H1 (cell line): ENCODE data around the gene RPL3. TPM values are rescaled to one million over a fixed set of nuclear protein-coding genes. Genes with fewer than 3 reads are reported as not detected.

Source experiments
- CBX5 ChIP-seq: fragments of 300-800, 300-1000 bp; sonication (generic); IDR thresholded peaks from 2 replicates; pipeline ENCODE4 v1.7.1; 2016; ENCODE audit warnings: antibody characterized with exemption, low read length, low read depth
- CHD2 ChIP-seq: IDR thresholded peaks from 2 replicates; pipeline ENCODE4 v1.6.1; 2012; ENCODE audit warnings: low read length, improper control_type of control experiment
- CREB1 ChIP-seq: IDR thresholded peaks from 2 replicates; pipeline ENCODE4 v1.6.1; 2012; ENCODE audit warnings: inconsistent platforms
- EGR1 ChIP-seq: IDR thresholded peaks from 2 replicates; pipeline ENCODE4 v1.6.1; 2011; ENCODE audit warnings: low read depth, low read length, borderline replicate concordance
- EP300 ChIP-seq, 2 experiments: IDR thresholded peaks; 1 replicate in 1 of 2; 2 replicates in 1 of 2; pipeline ENCODE4 v1.6.1; 2011 to 2012; ENCODE audit warnings: low read depth in 2 of 2, low read length in 2 of 2, mild to moderate bottlenecking in 2 of 2, borderline replicate concordance in 1 of 2, inconsistent platforms in 1 of 2, moderate library complexity in 1 of 2
- GABPA ChIP-seq: IDR thresholded peaks from 2 replicates; pipeline ENCODE4 v1.6.1; 2011; ENCODE audit warnings: mild to moderate bottlenecking, low read length, moderate library complexity, borderline replicate concordance; ENCODE audit not compliant: insufficient read depth
- JUN ChIP-seq: IDR thresholded peaks from 2 replicates; pipeline ENCODE4 v1.6.1; 2011; ENCODE audit warnings: low read depth, mild to moderate bottlenecking, improper control_type of control experiment, low read length
- RBBP5 ChIP-seq: IDR thresholded peaks from 2 replicates; pipeline ENCODE4 v1.7.1; 2012; ENCODE audit warnings: low read depth, mild to moderate bottlenecking, inconsistent platforms, low read length, moderate library complexity, borderline replicate concordance
- SIX5 ChIP-seq: IDR thresholded peaks from 2 replicates; pipeline ENCODE4 v1.6.1; 2011; ENCODE audit warnings: mild to moderate bottlenecking, low read depth, low read length
- SP4 ChIP-seq: IDR thresholded peaks from 2 replicates; pipeline ENCODE4 v1.6.1; 2012; ENCODE audit warnings: low read length, inconsistent platforms
- TAF1 ChIP-seq: IDR thresholded peaks from 2 replicates; pipeline ENCODE4 v1.6.1; 2011; ENCODE audit warnings: mild to moderate bottlenecking, low read depth, low read length
- TAF7 ChIP-seq: optimal IDR thresholded peaks from 2 replicates; pipeline ENCODE3; 2011; ENCODE audit warnings: low read depth, mild to moderate bottlenecking, inconsistent platforms, low read length, moderate library complexity, borderline replicate concordance
- TCF12 ChIP-seq: IDR thresholded peaks from 2 replicates; pipeline ENCODE4 v1.6.1; 2011; ENCODE audit warnings: low read depth, mild to moderate bottlenecking, low read length
- polyA plus RNA-seq, 7 experiments: library from polyadenylated mRNA; depleted of rRNA in 3 of 7; stranded (reverse) in 5 of 7; unstranded in 2 of 7; fragments of >200 nt in 5 of 7; fragments of 200-250 nt in 2 of 7; gene quantifications; 1 replicate in 5 of 7; 2 replicates in 1 of 7; 4 replicates in 1 of 7; pipeline versions ENCODE4 v1.2.1 to v1.2.3, GENCODE V29; 2011 to 2013; ENCODE audit warnings: missing spikeins in 2 of 7, mixed read lengths in 2 of 7
- total RNA-seq: library from RNA; stranded (reverse); fragmentation: NEBNext Ultra II Directional; extraction: Animal tissue kit (Norgen Biotek cat#: 25700); gene quantifications from 2 replicates; pipeline ENCODE4 v1.2.1, GENCODE V29; 2021
- TF ChIP-seq, protein P1 (sequence below): IDR thresholded peaks from 2 replicates; pipeline ENCODE4 v1.6.1; 2012; ENCODE audit warnings: low read length, inconsistent platforms
- TF ChIP-seq, protein P2 (sequence below): IDR thresholded peaks from 2 replicates; pipeline ENCODE4 v1.6.1; 2012; ENCODE audit warnings: inconsistent platforms

The RPL3 gene
- total and polyA plus RNA-seq, 2 of the 8 experiments (the other 6 are each of a cell fraction or from before 2014, with no cell fraction given), result 2,865 to 5,466 TPM

DNA sequence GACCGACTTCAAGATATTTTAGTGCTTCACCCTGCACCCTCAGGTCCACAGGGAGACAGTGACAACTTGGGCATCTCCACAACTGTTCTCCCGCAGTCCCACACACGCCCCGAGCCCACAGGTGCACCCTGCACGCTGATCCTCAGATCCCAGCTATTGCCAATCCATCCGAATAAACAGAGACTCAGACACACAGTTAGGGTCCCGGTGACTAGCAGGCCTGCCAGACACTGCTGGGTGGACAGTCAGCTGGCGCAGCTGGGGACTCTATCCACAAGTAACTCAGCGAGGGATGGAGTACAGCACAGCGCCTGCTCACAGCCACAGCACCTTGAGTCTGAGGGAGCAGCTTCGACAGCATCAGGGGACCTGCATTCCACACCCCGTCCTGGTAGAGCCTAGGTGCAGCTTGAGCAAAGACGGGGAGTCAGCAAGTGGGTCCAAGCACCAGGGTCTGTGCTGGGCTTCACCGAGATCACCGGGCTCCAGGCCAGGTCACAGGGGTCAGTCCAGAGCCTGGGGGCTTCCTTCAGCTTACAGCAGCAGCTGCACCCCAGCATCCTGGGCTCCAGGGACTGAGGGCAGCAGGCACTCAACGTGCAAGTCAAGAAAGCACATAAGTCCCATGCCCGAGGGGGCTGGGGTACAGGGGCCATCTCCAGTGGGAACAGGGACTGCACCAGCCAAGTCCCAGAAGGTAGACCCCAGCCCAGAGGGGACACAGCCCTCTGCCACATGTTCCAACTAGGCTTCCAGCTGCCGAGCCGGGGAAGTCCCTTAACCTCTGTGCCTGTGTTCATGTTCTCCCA lies 7.6 kb downstream of the RPL3 start (continued):
- TF ChIP-seq EGR1 (no peak), EP300 (IDR thresholded peaks at IDR 0.05; ENCODE audit: borderline replicate concordance in 1 of 2, low read depth in 2 of 2, low read length in 2 of 2) (no peak), RBBP5 (no peak), CBX5 (no peak), JUN (no peak), SP4 (peak; percentile 68; the same call in 1 of the 2 replicates), SIX5 (no peak), GABPA (no peak), CHD2 (peak; percentile 51; the same call in 1 of the 2 replicates), TAF7 (no peak), CREB1 (0 out of 2 replicates have a peak, but pooled peaks have one; percentile 19), TAF1 (no peak), TCF12 (no peak)
- TF ChIP-seq, protein P1, sequence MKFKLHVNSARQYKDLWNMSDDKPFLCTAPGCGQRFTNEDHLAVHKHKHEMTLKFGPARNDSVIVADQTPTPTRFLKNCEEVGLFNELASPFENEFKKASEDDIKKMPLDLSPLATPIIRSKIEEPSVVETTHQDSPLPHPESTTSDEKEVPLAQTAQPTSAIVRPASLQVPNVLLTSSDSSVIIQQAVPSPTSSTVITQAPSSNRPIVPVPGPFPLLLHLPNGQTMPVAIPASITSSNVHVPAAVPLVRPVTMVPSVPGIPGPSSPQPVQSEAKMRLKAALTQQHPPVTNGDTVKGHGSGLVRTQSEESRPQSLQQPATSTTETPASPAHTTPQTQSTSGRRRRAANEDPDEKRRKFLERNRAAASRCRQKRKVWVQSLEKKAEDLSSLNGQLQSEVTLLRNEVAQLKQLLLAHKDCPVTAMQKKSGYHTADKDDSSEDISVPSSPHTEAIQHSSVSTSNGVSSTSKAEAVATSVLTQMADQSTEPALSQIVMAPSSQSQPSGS, result peak; percentile 84
- TF ChIP-seq, protein P2, sequence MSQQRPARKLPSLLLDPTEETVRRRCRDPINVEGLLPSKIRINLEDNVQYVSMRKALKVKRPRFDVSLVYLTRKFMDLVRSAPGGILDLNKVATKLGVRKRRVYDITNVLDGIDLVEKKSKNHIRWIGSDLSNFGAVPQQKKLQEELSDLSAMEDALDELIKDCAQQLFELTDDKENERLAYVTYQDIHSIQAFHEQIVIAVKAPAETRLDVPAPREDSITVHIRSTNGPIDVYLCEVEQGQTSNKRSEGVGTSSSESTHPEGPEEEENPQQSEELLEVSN, result no peak
- TF ChIP-seq, all 59 proteins: peak for 7
